Neural cell (in vitro differentiated cells): ENCODE data around the gene PCLAF.
A peak's percentile ranks its signal among the peaks of the same experiment; 100 is the strongest.

Experiments
- EP300 ChIP-seq: fragments of 450-650 bp; conservative IDR thresholded peaks from 2 replicates; pipeline ENCODE4 v1.6.1; 2014; ENCODE audit warnings: antibody characterized with exemption, mild to moderate bottlenecking, moderate library complexity; ENCODE audit not compliant: poor library complexity, severe bottlenecking
- EZH2 ChIP-seq: fragments of 200-600, 300-800 bp; shearing (Covaris generic), sonication (generic); IDR thresholded peaks from 2 replicates; pipeline ENCODE4 v1.6.1; 2014; ENCODE audit warnings: antibody characterized with exemption, low read length, borderline replicate concordance, mild to moderate bottlenecking; ENCODE audit not compliant: insufficient read depth, poor library complexity, severe bottlenecking
- MXI1 ChIP-seq: fragments of 450-650 bp; conservative IDR thresholded peaks from 2 replicates; pipeline ENCODE4 v1.6.1; 2014; ENCODE audit warnings: antibody characterized with exemption, mild to moderate bottlenecking; ENCODE audit not compliant: poor library complexity, severe bottlenecking
- POLR2AphosphoS5 ChIP-seq: IDR thresholded peaks from 2 replicates; pipeline ENCODE4 v1.6.1; 2012
- RAD21 ChIP-seq: fragments of 450-650 bp; conservative IDR thresholded peaks from 2 replicates; pipeline ENCODE4 v1.6.1; 2014; ENCODE audit warnings: antibody characterized with exemption, mild to moderate bottlenecking, moderate library complexity
- SMC3 ChIP-seq: fragments of 450-650 bp; conservative IDR thresholded peaks from 2 replicates; pipeline ENCODE4 v1.6.1; 2014; ENCODE audit warnings: antibody characterized with exemption, mild to moderate bottlenecking, moderate library complexity; ENCODE audit not compliant: poor library complexity
- TAF1 ChIP-seq: IDR thresholded peaks from 2 replicates; pipeline ENCODE4 v1.6.1; 2012; ENCODE audit warnings: low read depth
- TF ChIP-seq, protein P1 (sequence below): fragments of 450-650 bp; IDR thresholded peaks from 2 replicates; pipeline ENCODE4 v1.5.1; 2014; ENCODE audit warnings: antibody characterized with exemption, mild to moderate bottlenecking, moderate library complexity; ENCODE audit not compliant: poor library complexity, severe bottlenecking
- TF ChIP-seq, protein P2 (sequence below): IDR thresholded peaks from 2 replicates; pipeline ENCODE4 v1.6.1; 2012; ENCODE audit warnings: borderline replicate concordance

GRCh38 chr15:64381000-64381751 is at the start of gene PCLAF:
- TF ChIP-seq, protein P1, sequence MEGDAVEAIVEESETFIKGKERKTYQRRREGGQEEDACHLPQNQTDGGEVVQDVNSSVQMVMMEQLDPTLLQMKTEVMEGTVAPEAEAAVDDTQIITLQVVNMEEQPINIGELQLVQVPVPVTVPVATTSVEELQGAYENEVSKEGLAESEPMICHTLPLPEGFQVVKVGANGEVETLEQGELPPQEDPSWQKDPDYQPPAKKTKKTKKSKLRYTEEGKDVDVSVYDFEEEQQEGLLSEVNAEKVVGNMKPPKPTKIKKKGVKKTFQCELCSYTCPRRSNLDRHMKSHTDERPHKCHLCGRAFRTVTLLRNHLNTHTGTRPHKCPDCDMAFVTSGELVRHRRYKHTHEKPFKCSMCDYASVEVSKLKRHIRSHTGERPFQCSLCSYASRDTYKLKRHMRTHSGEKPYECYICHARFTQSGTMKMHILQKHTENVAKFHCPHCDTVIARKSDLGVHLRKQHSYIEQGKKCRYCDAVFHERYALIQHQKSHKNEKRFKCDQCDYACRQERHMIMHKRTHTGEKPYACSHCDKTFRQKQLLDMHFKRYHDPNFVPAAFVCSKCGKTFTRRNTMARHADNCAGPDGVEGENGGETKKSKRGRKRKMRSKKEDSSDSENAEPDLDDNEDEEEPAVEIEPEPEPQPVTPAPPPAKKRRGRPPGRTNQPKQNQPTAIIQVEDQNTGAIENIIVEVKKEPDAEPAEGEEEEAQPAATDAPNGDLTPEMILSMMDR: no peak
- TF ChIP-seq EP300 (no peak), EZH2 (no peak), POLR2AphosphoS5 (no peak), MXI1 (peak; percentile 59), SMC3 (peak; percentile 19), RAD21 (no peak), TAF1 (no peak)
- TF ChIP-seq, protein P2, sequence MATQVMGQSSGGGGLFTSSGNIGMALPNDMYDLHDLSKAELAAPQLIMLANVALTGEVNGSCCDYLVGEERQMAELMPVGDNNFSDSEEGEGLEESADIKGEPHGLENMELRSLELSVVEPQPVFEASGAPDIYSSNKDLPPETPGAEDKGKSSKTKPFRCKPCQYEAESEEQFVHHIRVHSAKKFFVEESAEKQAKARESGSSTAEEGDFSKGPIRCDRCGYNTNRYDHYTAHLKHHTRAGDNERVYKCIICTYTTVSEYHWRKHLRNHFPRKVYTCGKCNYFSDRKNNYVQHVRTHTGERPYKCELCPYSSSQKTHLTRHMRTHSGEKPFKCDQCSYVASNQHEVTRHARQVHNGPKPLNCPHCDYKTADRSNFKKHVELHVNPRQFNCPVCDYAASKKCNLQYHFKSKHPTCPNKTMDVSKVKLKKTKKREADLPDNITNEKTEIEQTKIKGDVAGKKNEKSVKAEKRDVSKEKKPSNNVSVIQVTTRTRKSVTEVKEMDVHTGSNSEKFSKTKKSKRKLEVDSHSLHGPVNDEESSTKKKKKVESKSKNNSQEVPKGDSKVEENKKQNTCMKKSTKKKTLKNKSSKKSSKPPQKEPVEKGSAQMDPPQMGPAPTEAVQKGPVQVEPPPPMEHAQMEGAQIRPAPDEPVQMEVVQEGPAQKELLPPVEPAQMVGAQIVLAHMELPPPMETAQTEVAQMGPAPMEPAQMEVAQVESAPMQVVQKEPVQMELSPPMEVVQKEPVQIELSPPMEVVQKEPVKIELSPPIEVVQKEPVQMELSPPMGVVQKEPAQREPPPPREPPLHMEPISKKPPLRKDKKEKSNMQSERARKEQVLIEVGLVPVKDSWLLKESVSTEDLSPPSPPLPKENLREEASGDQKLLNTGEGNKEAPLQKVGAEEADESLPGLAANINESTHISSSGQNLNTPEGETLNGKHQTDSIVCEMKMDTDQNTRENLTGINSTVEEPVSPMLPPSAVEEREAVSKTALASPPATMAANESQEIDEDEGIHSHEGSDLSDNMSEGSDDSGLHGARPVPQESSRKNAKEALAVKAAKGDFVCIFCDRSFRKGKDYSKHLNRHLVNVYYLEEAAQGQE: no peak
